Breast epithelium (tissue), 4 donors: ENCODE measurements around the gene CEP89. TPM values are rescaled to one million over a fixed set of nuclear protein-coding genes. Genes with fewer than 3 reads are reported as not detected.

Experiments used
- DNase-seq, 2 donors: peaks; one replicate each; pipeline ENCODE4 v3.0.0-alpha.2; 2019; ENCODE audit warnings: low spot score in 2 of 2
- H3K27ac ChIP-seq, 2 donors: fragments of 200-600 bp; sonication (generic) in 1 of 2; one replicate each; pipeline ENCODE4 v1.5.1; 2016 to 2019; ENCODE audit warnings: mild to moderate bottlenecking in 1 of 2
- H3K27me3 ChIP-seq, 2 donors: fragments of 200-600 bp; sonication (generic) in 1 of 2; one replicate each; pipeline versions ENCODE4 v1.5.1 to v1.6.0; 2017 to 2019; ENCODE audit warnings: control low read depth in 1 of 2, mild to moderate bottlenecking in 1 of 2
- H3K36me3 ChIP-seq: fragments of 200-600 bp; one replicate; pipeline ENCODE4 v1.5.1; 2019
- H3K4me1 ChIP-seq, 2 donors: fragments of 200-600 bp; sonication (generic); one replicate each; pipeline ENCODE4 v1.5.1; 2016 to 2019; ENCODE audit warnings: control low read depth in 1 of 2
- H3K4me3 ChIP-seq, 3 donors: fragments of 200-600 bp; sonication (generic); 1 replicate in 2 of 3; 2 replicates in 1 of 3; pipeline ENCODE4 v1.5.1; 2016 to 2019; ENCODE audit warnings: mild to moderate bottlenecking in 3 of 3, moderate library complexity in 2 of 3
- H3K9me3 ChIP-seq, 2 donors: fragments of 200-600 bp; sonication (generic) in 1 of 2; one replicate each; pipeline ENCODE4 v1.5.1; 2016 to 2019; ENCODE audit warnings: control low read depth in 1 of 2
- CTCF ChIP-seq, 3 donors: fragments of 450-650 bp; IDR thresholded peaks; one replicate each; pipeline ENCODE4 v1.5.1; 2016 to 2017; ENCODE audit warnings: antibody characterized with exemption in 3 of 3, mild to moderate bottlenecking in 3 of 3, moderate library complexity in 3 of 3
- POLR2A ChIP-seq: fragments of 450-650 bp; IDR thresholded peaks from one replicate; pipeline ENCODE4 v1.6.1; 2016; ENCODE audit warnings: antibody characterized with exemption, mild to moderate bottlenecking, moderate library complexity
- POLR2AphosphoS5 ChIP-seq, 3 donors: sonication (generic); formaldehyde crosslinking; IDR thresholded peaks; one replicate each; pipeline ENCODE4 v1.6.1; 2017; ENCODE audit warnings: antibody characterized with exemption in 3 of 3
- intact Hi-C: fragments of 100-400 bp; cut with DNase I; formaldehyde crosslinking; loops from one replicate; pipeline ENCODE4 v1.15.1; 2023; ENCODE audit warnings: low total_unique reads
- total RNA-seq, 3 donors: library from RNA; depleted of rRNA; stranded (reverse); fragments of >200 nt; gene quantifications; one replicate each; pipeline ENCODE4 v1.1.0, GENCODE V29; 2016

Gene CEP89
- total RNA-seq, 3 donors from 2014 or later: 9.3 to 17.4 (median 16.7) TPM

- TF ChIP-seq POLR2AphosphoS5 (IDR thresholded peaks at IDR 0.05) (no peak), POLR2A (no peak), CTCF (IDR thresholded peaks at IDR 0.05) (no peak)
- H3K4me3 ChIP-seq: no peak overlapping the region
- no peak overlapping the region for H3K27ac ChIP-seq
- H3K36me3 ChIP-seq: no peaks in the 10 kb centered on the region
- no peak for DNase-seq
- H3K4me1 ChIP-seq: no peaks in the 10 kb centered on the region
- H3K27me3 ChIP-seq: no peaks in the 10 kb centered on the region
- intact Hi-C loops: no loop called here
- H3K9me3 ChIP-seq: no peaks in the 10 kb centered on the region
Measured at GRCh38 chr19:32829345-32829896, 142.3 kb downstream of the CEP89 start.

- no peak overlapping the region for H3K4me3 ChIP-seq
- DNase-seq: no peak
- H3K36me3 ChIP-seq: no peaks in the 10 kb centered on the region
- H3K4me1 ChIP-seq: no peaks in the 10 kb centered on the region
- no peaks in the 10 kb centered on the region for H3K9me3 ChIP-seq
- H3K27me3 ChIP-seq: no peaks in the 10 kb centered on the region
- no peak for TF ChIP-seq POLR2AphosphoS5 (IDR thresholded peaks at IDR 0.05)
- TF ChIP-seq POLR2A: no peak
- TF ChIP-seq CTCF (IDR thresholded peaks at IDR 0.05): no peak
- intact Hi-C loops: no loop called here
- no peak overlapping the region for H3K27ac ChIP-seq
Measured at GRCh38 chr19:32828643-32829344, 143.0 kb downstream of the CEP89 start.

GRCh38 chr19:32828139-32828538 is 143.6 kb downstream of the CEP89 start:
- Histone ChIP-seq H3K4me1 (no peaks in the 10 kb centered on the region), H3K36me3 (no peaks in the 10 kb centered on the region), H3K27me3 (no peaks in the 10 kb centered on the region), H3K4me3 (no peak overlapping the region), H3K27ac (no peak overlapping the region), H3K9me3 (no peaks in the 10 kb centered on the region)
- TF ChIP-seq POLR2AphosphoS5 (IDR thresholded peaks at IDR 0.05) (no peak), POLR2A (no peak), CTCF (IDR thresholded peaks at IDR 0.05) (no peak)
- DNase-seq: no peak
- intact Hi-C loops: no loop called here

Other genes with a start within 250 kb of the CEP89 start
- under 1 TPM; 0.29 to 0.48 (median 0.33) TPM for gene SLC7A9, start 102.2 kb downstream of the CEP89 start, total RNA-seq
- 1 to 10 TPM in 2 of 3 donors, under 1 TPM in 1; 0.73 to 2.3 (median 1.8) TPM for gene FAAP24, start 284 bp upstream of the CEP89 start, total RNA-seq
- gene RHPN2, start 92.9 kb upstream of the CEP89 start, total RNA-seq: 10 to 100 TPM in 2 of 3 donors, 1 to 10 TPM in 1; 1.4 to 55.3 (median 35.4) TPM
- 10 to 100 TPM in 2 of 3 donors, 1 to 10 TPM in 1; 9.4 to 14.2 (median 12.5) TPM for gene GPATCH1, start 109.2 kb upstream of the CEP89 start, total RNA-seq
- gene WDR88, start 160.2 kb upstream of the CEP89 start, total RNA-seq: not detected
- 10 to 100 TPM; 15.1 to 29.5 (median 23.8) TPM for gene LRP3, start 222.4 kb upstream of the CEP89 start, total RNA-seq